GM19467 (cell line): ENCODE measurements around the gene NIN.

Experiments used
- ATAC-seq: cut with Tn5 transposase; IDR thresholded peaks from one replicate; pipeline ENCODE4 v1.9.1; 2021; ENCODE audit warnings: mild to moderate bottlenecking, moderate library complexity; ENCODE audit not compliant: unreplicated experiment

NIN gene

DNA sequence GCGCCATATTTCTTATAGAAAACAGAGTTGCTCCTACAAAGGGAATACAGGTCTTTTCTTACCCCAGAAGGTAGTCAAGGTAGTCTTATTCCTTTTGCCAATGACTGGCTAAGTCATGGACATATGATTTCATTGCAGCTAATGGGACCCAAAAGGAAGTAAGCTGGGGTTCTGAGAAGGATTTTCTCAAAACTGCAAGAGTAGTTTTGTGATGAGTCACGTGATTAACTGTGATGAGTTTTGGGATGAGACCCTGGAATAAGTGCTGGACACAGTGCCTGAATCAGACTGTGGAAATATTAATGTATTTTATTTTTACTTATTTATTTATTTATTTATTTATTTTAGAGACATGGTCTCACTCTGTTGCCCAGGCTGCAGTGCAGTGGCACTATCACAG is 13.4 kb upstream of the NIN start:
- ATAC-seq: no peak

DNA sequence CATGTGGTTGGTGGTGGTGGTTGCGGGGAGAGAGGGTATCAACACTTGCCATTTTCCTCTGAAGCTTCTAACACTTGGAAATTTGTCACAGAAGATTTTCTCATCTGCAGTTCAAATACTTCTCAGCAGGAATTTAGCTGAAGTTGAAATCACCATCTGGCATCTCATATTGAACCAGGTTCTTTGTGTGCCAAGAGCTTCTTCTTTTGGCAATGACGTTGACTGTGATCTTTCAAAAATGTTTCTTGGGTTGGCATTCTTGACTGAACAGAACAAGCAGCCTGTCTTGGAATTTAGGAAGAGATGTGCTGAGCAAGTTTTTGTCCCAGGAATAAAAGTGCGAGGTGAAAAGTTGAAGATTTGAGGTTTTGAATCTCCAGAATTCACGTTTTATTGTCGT is 8.7 kb upstream of the NIN start:
- no peak for ATAC-seq

DNA sequence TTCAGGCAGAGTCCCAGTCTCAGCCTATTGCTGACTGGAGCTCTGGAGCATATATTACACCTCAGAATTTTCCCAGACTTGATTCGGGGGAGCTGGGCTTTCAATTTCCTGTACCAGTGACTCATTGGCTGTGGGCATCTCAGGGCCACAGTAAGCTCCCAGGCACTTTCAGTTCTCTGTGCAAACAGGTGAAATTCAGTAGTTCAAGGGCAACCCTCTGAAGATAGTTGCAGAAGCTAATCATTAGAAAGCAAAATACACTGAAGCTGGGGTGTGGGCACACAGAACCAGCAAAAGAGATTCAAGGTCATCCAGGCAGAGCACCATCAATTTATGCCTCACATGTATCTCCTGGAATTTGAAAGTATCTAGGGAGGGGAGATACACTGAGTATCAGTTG is 8.1 kb upstream of the NIN start:
- no peak for ATAC-seq

DNA sequence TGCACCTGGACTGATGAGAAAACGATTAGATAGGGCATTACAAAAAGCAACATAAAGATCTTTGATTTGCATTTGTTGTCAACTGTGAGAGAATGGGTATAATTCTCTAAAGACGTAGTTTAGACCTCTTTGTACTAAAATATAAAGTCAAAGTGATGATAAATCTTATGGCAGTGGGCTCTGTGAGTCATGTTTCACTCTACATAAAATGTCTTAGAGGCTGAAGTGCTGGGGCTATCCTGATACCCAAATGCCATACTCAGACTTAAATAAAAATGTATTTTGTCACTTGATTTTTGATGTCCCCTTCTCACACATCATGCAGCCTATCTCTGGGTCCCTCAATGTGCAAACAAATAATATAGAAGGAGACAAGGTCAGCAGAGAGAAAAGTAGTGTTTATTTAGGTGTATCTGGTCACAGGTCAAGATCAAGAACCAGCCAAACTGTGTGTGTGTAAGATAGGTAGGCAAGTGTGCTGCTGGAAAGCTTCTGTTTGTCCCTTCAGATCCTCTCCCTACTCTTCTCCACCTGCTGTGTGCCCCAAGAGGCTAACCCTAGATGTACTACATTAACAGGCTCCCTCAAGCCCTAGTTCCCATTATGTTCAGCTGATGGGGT is 7.0 kb upstream of the NIN start:
- ATAC-seq: no peak

DNA sequence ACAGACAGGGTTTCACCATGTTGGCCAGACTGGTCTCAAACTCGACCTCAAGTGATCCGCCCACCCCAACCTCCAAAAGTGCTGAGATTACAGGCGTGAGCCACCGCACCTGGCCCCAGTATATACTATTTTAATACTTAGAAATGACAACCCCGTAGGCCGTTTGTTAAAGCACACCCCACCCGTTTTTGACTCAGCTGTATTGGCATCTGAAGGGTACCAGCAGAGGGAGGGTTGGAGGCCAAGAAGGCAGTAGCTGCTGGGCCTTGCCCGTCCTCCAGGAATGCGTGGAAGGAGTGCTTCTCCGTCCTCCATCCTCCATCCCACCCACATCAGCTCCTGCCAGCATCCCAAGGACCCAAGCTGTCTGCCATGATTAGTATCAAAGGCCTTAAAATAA is 6.3 kb upstream of the NIN start:
- no peak for ATAC-seq

DNA sequence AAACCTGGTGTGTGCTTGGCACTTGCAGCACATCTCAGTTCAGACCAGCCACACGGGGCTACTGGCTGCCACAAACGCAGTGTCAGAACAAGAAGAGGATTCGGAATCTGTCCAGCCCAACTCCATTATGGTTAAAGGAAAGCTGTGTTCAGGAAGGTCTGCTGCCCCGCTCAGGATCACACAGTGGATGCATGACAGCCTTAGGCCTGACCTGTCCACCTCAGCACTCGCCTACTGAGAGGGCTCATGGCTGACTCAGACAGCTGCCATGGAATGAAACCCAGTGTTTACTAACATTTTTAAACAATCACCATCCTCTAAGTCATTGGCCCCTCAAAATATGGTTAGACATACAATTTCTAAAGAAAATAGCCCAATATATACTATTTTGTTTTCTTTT is 5.6 kb upstream of the NIN start:
- ATAC-seq: no peak

DNA sequence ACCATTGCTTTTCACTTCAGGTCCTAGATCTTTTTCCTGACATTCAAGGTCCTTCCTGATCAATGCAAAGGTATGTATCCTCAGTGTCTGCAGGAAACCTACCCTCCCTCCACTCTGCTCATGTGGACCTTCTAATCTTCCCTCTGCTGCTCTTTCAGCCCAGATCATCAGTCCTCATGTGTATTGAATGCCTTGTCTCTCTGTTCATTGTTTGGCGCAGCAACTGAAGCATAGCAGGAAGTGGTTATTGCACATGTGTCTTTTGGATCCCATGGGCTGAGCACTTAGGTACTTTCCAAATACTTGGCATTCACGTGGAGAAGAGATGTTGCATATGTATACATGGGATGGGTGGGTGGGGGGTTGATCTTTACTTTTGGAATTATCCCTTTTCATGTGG is 4.3 kb upstream of the NIN start:
- ATAC-seq: no peak

DNA sequence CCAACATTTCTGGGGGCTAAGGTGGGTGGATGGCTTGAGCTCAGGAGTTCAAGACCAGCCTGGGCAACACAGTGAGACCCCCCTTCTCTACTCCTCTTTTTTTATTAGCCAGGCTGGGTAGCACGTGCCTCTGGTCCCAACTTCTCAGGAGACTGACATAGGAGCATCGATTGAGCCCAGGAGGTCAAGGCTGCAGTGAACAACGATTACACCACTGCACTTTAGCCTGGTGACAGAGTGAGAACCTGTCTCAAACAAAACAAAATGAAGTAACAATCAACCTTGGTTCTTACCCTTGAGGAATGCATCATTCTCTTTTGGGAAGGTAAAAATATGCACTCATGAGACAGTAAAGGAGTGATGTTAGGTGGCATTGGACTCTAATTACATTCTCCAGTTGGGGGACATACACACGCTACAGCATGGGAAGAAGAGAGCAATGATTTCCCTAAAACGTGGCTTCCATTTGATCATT is 3.9 kb upstream of the NIN start:
- ATAC-seq: no peak

DNA sequence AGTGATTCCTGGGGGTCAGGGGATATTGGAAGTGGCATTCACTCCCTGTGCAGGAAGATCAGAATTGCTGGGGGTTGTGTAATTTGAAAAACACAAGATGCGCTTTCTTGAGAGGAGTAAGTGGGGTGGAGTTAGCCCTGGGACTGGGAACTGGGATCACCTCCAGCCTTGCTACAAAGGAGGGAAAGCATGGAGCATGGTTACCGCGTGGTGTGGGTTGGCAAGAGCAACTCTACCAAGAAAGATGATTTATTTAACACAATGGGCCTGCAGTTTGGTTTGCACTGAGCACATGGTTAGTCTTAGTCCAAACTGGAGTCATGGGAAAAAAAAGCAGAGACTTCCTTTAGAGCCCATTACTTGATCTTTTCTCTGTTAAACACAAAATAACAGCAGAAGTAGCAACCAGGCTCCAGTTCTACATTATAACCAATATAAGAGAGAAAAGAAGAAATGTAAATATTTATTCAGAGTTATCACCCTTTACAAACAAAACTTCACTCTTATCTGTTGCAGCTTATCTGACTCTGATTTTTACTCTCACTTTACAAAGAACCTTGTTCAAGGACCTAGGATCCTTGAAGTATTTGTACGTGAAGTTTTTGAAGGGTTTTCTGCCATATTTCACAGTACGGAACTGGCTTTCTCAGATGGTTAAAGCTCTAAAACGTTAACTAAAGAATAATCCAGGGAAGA is 2.1 kb upstream of the NIN start:
- no peak for ATAC-seq

DNA sequence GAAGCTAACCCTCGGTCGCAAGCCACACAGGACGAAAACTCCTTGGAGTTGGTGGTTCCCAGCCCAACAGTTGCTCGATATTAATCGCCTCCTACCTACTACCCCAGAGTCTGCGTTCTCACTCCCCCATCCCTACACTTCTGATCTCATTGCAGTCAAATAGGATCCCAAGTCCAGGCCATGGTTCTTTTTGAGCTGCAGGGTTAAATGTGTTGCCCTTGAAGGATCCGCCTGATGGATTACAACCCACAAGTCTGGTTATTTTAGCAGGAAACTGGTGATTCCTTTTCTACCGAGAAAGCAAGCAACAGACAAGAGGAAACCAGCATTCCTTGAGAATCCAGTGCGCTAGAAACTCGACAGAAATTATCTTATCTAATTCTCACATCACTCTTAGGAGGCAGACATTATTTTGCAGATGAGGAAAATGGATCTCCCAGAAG is 785 bp upstream of the NIN start:
- ATAC-seq: no peak

DNA sequence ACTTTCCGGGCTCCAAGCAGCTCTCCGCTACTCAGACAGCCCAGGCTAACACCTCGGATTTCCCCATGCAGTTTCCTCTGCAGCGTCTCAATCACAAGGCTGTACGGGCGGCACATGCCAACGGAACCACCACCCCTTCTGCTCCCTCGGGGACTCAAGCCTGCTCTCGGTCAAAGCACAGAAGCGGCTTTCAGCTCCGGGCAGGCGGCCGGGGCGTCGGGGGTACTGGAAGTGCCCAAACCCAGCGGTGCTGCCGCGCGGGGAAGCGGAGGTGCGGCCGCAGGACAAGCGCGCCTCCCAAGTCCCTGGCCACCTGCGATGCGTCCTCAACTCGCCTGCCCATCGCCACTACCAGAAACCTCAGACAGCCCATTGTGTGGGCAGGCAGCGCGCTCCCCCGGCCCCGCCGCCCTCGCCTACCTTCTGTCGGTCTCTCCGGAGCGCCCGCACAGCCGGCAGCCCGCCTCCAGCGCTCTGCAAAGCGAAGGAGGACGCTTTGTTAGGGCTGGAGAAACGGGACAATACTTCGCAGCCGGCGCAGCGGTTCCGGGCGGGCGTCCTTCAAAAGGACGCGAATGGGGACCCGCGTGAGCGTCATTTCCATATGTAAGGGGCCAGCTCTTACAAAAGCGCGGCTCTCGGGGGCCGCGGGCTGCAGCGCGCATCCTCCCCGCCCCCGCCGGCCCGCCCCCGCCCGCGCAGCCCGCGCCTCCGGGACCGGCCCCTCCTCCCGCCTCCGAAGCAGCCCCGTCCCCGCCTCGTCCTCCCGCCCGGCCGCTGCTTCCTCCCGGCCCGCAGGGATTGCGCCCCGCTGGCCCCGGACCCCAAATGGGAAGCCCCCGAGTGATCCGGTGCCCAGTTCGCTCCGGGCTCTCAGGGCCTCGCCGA is 674 bp downstream of the NIN start:
- peak; percentile 27 for ATAC-seq

DNA sequence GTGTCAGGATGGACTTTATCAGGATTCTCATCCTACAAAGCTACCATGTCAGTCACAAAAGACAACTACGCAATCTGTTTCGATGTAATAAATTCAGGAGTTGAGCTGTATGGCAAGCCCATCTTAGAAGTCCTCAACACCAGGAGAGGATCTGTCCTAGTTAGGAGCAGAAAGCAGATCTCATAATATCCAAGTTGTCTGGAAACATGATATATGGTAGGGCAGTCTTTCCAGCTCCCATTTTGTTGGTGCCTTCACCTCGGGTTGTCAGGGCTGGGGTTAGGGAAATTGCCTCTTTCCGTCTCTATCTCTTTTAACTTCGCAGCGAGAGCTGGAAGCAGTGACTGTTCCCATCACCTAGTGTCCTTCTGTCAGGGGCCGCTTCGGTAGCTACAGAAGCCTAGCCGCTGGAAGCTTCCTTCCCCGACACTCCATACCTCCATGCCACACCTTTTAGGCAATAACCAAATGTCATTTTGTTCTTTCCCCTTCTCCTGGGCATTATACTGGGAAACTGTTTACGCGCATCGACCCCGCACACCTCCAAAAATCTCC is 1.4 kb downstream of the NIN start:
- ATAC-seq: no peak

DNA sequence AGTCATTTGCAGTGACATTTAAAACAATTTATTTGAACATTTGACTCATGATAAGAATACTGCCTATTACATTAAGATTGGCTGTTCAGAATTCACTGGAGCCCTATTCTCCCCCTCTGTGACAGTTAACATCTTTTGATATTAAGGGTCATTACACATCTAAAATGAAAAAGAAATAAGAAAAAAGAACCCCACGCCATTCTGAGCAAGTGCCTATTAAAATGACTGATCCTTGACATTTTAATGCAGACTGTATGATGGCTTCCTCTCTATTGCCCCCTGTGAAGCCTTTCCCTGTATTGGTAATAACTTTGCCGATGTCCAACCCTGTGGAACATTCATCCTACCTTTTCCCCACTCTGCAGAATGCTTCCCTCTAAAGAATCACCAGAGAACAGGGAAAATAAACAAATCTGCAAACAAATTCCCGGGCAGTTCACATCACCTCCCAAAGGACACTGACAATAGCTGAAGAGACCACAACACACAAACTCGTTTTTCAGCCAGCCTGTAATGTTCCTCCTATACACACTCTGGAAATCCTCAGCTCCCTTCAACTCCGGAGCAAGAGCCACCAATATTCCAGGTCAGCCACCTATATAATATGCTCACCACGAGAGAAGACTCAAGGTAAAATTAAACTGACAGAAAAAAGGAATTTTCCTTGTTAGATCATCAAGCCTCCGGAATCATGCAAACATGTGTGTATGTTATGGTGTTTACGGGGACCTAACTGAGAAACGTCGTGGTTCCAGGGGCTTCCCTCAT is 2.1 kb downstream of the NIN start:
- no peak for ATAC-seq

DNA sequence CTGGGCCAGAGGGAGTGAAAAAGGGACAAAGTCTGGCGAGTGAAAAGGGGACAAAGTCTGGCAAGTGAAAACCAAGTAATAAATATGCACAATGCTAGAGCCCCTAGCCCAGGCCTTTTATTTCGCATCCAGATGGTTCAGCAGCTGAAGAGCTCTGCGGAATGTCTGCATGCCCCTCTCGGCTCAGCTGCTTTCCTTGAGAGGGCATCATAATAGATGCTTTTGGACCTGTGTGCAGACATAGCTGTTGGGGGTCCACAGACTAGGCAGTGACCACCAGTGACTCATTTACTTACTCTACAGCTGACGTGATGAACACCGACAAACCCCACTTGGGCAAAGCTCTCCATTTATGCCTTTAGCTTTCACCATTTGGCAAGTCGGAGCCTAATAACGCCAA is 4.3 kb downstream of the NIN start:
- ATAC-seq: no peak

DNA sequence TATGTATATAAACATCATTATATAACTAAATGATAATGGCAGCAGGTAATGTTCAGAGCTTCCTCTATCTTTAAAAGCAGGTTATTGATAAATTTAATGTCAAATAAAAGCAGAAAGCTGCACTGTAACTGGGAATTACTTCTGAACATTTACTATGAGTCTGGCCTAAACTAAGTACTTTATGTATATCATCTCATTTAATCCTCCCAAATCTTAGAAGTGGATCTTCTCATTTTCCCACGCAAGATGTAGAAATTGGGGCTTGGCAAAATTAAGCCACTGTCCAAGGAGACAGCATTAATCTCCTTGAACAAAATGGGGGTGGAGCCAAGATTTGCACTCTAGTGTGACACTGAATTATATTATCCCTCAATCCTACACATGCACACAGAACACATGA is 5.7 kb downstream of the NIN start:
- ATAC-seq: no peak

DNA sequence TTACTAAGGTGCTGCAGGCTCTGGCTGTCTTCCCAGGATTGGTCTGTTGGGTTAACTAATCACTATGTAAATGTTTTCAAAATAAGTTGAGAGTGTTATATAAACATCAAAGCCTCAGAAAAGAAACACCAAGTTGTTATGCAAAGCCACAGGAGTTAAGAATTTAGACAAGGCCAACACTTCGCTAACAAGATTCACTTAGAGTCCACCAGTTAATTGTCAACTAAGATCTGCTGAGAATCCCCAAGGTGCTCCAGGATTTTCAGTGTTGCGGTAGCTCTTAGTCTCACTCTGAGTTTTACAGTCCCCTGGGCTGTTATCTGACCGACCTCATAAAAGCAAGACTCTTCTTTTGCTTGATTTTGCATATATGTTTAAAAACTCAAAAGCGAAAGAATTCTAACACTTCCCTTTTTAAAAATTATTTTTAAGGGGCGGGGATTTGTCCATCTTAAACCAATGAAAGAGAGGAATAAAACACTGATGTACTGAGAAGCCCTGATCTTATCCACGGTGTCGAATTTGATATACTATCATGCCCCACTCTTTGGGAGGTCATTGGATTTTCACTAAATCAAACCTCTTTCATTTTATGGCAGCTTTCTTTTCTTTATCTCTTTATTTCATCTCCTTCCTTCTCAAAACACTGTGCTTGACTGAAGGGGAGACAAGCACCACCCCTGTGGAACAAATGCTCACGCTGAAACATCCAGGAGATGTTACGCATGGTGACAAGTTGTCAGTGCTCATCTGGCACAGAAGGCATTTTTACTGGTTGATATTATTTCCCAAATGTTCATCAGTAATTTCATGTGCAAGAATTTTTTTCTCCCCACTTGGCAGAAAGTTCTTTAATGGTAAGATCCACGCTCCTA is 7.0 kb downstream of the NIN start:
- ATAC-seq: peak; percentile 70

DNA sequence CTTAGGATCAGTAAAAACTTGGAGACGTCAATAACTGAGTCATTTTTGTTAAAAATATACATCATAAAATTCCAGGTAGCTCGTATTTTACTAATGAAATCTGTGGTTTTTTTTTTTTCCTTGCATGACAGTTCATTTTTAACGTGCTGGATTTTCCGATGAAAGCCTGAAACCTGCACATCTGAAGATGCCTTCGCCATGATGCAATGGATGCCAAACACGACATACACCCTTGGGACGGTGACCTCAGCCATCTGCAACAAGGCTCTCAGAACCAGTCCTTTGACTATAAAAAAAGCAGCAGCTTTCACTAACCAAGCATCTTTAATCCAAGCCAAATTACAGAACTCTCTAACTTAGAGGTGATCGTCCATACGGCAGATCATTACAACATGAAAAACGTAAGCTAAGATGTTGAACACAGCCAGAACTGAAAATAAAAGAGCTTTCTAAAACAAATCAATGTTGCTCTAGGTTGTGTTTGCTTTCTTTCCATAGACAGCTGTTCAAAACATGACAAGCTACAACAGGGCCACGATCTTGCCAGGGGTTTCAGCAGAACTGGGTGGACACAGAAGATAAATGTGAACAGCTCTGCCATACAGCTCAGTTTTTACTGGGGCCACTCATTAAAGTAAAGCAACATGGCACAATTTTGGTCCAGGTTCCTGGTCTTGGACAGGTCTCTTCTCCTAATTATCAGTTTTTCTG is 7.8 kb downstream of the NIN start:
- peak; percentile 16 for ATAC-seq

DNA sequence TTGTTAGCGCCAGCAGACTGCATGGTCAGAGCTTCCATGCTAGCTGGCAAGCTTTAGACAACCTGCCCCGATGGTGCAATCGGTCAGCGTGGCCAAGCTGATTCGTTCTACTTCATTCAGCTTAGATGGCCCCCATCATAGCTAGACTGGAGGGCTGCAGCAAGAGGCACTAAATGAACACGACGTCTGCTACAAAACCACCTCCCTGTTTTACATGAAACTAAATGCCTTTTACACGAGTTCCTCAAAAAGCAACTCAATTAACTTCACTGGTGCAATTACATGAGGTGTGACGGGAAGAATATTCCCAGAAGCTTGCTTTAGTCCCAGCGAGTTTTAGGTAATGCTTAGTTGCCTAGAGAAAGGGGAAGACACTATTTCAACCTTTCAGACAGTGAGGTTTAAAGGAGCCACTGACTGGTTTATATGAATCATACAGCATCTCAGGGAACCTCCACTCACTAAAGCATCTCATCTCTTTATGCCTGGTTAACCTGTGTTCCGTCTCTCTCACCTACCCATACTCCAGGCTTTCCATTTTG is 8.4 kb downstream of the NIN start:
- no peak for ATAC-seq
